GM06990 (cell line): ENCODE data around the gene SLC12A2.

Source experiments
- DNase-seq: peaks from one replicate; pipeline ENCODE4 v3.0.0-alpha.2; 2011; ENCODE audit not compliant: insufficient read length; ENCODE audit errors: extremely low read depth
- H3K27me3 ChIP-seq: replicated peaks from 2 replicates; pipeline ENCODE4 v1.6.0; 2011; ENCODE audit warnings: low read length; ENCODE audit not compliant: control insufficient read depth, insufficient read depth
- H3K36me3 ChIP-seq: 2 replicates; pipeline ENCODE4 v1.5.1; 2011; ENCODE audit warnings: low read length; ENCODE audit not compliant: control insufficient read depth, insufficient read depth
- H3K4me3 ChIP-seq: replicated peaks from 2 replicates; pipeline ENCODE4 v1.5.1; 2011; ENCODE audit warnings: low read depth, mild to moderate bottlenecking, control low read depth, low read length
- TF ChIP-seq, protein P1 (sequence below): IDR thresholded peaks from 2 replicates; pipeline ENCODE4 v1.5.1; 2011; ENCODE audit warnings: low read length, control low read depth, mild to moderate bottlenecking, inconsistent platforms; ENCODE audit not compliant: insufficient read depth, poor library complexity, severe bottlenecking

Gene SLC12A2

DNA sequence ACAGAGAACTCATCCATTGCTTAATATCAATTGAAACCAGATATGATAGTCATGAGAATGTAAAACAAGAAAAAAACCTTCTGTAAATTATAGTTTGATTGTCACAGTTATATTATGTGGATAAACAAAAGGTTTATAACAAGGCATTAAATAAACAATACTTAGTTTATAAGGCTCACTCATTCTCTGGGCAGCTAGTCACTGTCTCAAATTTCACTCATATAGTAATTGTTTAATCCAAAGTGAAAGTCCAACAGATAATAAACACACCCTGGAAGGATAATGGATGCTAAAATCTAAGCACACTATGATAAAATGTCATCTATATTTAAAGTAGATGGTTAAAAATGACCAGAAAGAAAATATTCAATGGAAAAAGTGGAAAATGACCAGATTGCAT is 30.8 kb upstream of the SLC12A2 start:
- no peak overlapping the region for H3K4me3 ChIP-seq
- no peaks in the 10 kb centered on the region for H3K36me3 ChIP-seq
- TF ChIP-seq, protein P1, sequence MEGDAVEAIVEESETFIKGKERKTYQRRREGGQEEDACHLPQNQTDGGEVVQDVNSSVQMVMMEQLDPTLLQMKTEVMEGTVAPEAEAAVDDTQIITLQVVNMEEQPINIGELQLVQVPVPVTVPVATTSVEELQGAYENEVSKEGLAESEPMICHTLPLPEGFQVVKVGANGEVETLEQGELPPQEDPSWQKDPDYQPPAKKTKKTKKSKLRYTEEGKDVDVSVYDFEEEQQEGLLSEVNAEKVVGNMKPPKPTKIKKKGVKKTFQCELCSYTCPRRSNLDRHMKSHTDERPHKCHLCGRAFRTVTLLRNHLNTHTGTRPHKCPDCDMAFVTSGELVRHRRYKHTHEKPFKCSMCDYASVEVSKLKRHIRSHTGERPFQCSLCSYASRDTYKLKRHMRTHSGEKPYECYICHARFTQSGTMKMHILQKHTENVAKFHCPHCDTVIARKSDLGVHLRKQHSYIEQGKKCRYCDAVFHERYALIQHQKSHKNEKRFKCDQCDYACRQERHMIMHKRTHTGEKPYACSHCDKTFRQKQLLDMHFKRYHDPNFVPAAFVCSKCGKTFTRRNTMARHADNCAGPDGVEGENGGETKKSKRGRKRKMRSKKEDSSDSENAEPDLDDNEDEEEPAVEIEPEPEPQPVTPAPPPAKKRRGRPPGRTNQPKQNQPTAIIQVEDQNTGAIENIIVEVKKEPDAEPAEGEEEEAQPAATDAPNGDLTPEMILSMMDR, result no peak
- no peak for DNase-seq
- no peaks in the 10 kb centered on the region for H3K27me3 ChIP-seq

DNA sequence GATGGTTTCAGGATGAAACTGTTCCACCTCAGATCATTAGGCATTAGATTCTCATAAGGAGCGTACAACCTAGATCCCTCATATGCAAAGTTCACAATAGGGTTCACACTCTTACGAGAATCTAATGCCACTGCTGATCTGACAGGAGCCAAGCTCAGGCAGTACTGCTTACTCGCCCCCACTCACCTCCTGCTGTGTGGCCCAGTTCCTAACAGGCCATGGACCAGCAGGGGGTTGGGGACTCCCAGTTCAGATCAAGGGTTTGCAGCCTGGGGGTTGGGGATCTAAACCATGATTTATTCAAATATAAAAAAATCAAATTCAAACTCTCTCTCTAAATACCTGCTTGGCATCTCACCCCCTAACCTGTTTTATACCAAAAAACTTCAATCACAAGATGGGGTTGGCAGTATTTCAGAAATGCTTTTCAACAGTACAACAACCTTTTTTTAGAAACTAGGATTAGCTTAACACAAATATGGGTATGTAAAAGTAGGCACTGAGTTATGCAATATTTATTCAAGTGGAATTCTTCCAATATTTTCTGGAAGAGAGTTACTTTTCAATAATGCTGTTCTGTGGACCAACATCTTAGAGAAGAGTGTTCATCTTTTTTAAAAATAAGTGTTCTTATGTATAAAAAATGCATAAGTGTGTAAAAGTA is 30.1 kb upstream of the SLC12A2 start:
- peaks cover 2% of the 10 kb centered on the region for H3K36me3 ChIP-seq
- no peaks in the 10 kb centered on the region for H3K27me3 ChIP-seq
- no peak for DNase-seq
- no peak overlapping the region for H3K4me3 ChIP-seq
- TF ChIP-seq, protein P1, result no peak

DNA sequence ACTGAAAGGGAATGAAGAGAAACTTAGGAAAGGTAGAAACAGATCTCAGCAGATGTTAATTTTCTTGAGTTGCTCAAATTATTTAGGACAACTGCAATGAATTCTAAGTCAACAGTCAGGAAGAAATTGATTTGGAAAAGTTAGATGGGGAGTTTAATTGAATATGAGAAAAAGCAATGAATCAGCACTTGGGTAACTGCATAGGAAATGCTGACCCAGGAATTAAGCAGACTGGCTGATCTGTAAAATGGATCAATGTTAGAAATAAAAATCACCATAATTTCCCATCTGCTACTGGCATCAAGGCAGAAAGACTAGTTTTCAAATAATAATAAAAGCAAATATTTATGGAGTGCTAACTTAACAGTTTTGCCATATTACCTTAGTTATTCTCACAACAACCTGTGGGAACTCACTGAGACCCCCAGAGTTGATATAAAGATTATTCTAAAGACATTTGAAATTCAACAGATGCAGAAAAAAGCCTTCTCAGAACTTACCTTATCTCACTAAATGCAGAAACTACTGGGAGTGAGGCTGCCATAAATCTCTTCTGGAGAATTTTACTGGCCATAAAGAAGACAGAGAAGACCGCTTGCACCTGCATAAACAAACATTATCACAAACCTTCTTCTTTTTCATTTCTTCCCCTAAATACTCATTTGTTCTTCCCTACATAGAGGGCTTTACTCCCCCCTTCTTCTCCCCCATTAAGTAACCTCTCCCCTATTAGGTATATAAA is 22.8 kb upstream of the SLC12A2 start:
- Histone ChIP-seq H3K36me3 (peaks cover 2% of the 10 kb centered on the region), H3K27me3 (no peaks in the 10 kb centered on the region), H3K4me3 (no peak overlapping the region)
- TF ChIP-seq, protein P1, result no peak
- no peak for DNase-seq

DNA sequence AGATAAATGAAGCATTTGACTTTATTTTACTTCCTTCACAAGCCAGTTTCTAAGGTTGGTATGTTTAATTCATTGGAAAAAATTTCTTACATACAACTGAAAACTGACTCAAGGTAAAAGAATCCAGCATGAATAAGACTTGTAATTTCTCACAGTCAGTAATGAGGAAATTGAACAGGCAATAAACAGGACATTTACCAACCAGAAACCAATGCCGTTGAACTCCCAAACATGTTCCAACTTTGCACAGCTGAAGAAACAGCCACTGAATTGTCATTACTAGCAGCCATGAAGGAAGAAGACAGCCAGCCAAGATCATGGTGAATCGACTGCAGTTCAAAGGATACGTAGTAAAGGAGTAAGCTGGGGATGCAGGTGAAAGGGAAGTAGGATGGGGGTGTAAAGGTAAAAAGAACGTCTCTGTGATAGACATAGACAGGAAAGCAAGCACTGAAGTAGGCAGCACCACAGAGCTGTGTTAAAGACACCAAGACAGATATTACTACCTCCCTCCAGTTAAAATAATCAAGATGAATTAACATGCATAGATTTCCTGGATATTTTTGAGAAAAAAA is 21.3 kb upstream of the SLC12A2 start:
- DNase-seq, result no peak

DNA sequence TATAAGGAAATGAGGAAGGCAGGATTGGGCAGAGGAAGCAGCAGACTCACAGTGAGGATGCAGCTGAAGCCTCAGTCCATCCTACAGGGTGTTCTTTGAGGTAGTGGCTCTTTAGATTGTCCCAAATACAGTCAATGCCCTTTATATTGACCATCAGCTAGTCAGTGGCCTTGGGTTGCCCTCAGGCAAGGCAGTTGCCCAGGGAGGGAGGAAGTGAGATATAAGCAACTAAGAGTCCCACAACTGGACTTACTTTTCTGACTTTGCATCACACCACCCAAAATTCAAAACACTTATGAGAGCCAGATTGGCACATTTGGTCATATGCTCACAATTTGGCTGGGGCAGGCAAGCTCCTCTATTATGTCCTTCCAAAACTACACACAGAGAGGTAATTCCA is 9.4 kb upstream of the SLC12A2 start:
- Histone ChIP-seq H3K36me3 (peaks cover 2% of the 10 kb centered on the region), H3K4me3 (no peak overlapping the region), H3K27me3 (no peaks in the 10 kb centered on the region)
- no peak for DNase-seq
- TF ChIP-seq, protein P1, result no peak

More for the DNA sequence above, 21.3 kb upstream of the SLC12A2 start:
- no peaks in the 10 kb centered on the region for H3K27me3 ChIP-seq
- H3K36me3 ChIP-seq, result peaks cover 2% of the 10 kb centered on the region
- TF ChIP-seq, protein P1, result no peak
- no peak overlapping the region for H3K4me3 ChIP-seq
